Keratinocyte (primary cell): ENCODE measurements around the gene SHISA2.

Experiments used
- CTCF ChIP-seq, 3 experiments: IDR thresholded peaks in 1 of 3; conservative IDR thresholded peaks in 1 of 3; optimal IDR thresholded peaks in 1 of 3; 2 replicates in 2 of 3; 3 replicates in 1 of 3; pipeline versions ENCODE3 to v1.5.1; 2011; ENCODE audit warnings: low read length in 3 of 3, mild to moderate bottlenecking in 3 of 3, moderate library complexity in 2 of 3, control low read depth in 1 of 3, inconsistent platforms in 1 of 3; ENCODE audit not compliant: insufficient read depth in 2 of 3; ENCODE audit errors: extremely low read depth in 1 of 3
- EZH2 ChIP-seq: IDR thresholded peaks from one replicate; pipeline ENCODE4 v1.6.1; 2012; ENCODE audit warnings: inconsistent platforms, mild to moderate bottlenecking, low read length, moderate library complexity

GRCh38 chr13:26045142-26045541, 6.7 kb downstream of the SHISA2 start:
- TF ChIP-seq CTCF (optimal IDR thresholded peaks at IDR 0.05 in 1 of 3, IDR thresholded peaks at IDR 0.05 in 1 of 3, conservative IDR thresholded peaks at IDR 0.05 in 1 of 3; ENCODE audit: extremely low read depth in 1 of 3, insufficient read depth in 2 of 3, low read length in 3 of 3) (no peak), EZH2 (no peak)
